HUES6 (cell line): ENCODE results near the gene AGPAT2.
A peak's percentile ranks its signal among the peaks of the same experiment; 100 is the strongest.

Source experiments
- H3K27ac ChIP-seq: 2 replicates; pipeline ENCODE4 v1.7.0; 2013; ENCODE audit warnings: low read depth, mild to moderate bottlenecking, low read length, inconsistent platforms
- H3K27me3 ChIP-seq: 2 replicates; pipeline ENCODE4 v1.6.1; 2013; ENCODE audit warnings: low read length; ENCODE audit not compliant: control insufficient read depth, insufficient read depth
- H3K36me3 ChIP-seq: 2 replicates; pipeline ENCODE4 v1.6.1; 2013; ENCODE audit warnings: low read length; ENCODE audit not compliant: control insufficient read depth, insufficient read depth
- H3K4me1 ChIP-seq: 2 replicates; pipeline ENCODE4 v1.6.1; 2013; ENCODE audit warnings: low read length; ENCODE audit not compliant: control insufficient read depth, insufficient read depth
- H3K4me3 ChIP-seq: 2 replicates; pipeline ENCODE4 v1.5.1; 2013; ENCODE audit warnings: low read depth, low read length
- H3K9ac ChIP-seq: one replicate; pipeline ENCODE4 v1.6.1; 2013; ENCODE audit warnings: mild to moderate bottlenecking, low read length
- H3K9me3 ChIP-seq: 2 replicates; pipeline ENCODE4 v1.6.1; 2013; ENCODE audit warnings: low read depth, low read length; ENCODE audit not compliant: control insufficient read depth, insufficient read depth

The AGPAT2 gene

GRCh38 chr9:136720251-136720897 is 33.1 kb upstream of the AGPAT2 start:
- H3K9me3 ChIP-seq, result no peaks in the 10 kb centered on the region
- no peak overlapping the region for H3K27ac ChIP-seq
- H3K27me3 ChIP-seq, result no peaks in the 10 kb centered on the region
- H3K4me1 ChIP-seq, result peaks cover 8% of the 10 kb centered on the region; the same call in 1 of the 2 replicates
- H3K9ac ChIP-seq, result no peak overlapping the region
- peaks cover 41% of the 10 kb centered on the region for H3K36me3 ChIP-seq
- H3K4me3 ChIP-seq, result no peak overlapping the region

GRCh38 chr9:136719195-136719880 is 32.1 kb upstream of the AGPAT2 start:
- H3K36me3 ChIP-seq, result peaks cover 32% of the 10 kb centered on the region
- no peak overlapping the region for H3K27ac ChIP-seq
- H3K9me3 ChIP-seq, result no peaks in the 10 kb centered on the region
- H3K27me3 ChIP-seq, result no peaks in the 10 kb centered on the region
- peaks cover 8% of the 10 kb centered on the region; the same call in 1 of the 2 replicates for H3K4me1 ChIP-seq
- H3K9ac ChIP-seq, result no peak overlapping the region
- no peak overlapping the region for H3K4me3 ChIP-seq

DNA sequence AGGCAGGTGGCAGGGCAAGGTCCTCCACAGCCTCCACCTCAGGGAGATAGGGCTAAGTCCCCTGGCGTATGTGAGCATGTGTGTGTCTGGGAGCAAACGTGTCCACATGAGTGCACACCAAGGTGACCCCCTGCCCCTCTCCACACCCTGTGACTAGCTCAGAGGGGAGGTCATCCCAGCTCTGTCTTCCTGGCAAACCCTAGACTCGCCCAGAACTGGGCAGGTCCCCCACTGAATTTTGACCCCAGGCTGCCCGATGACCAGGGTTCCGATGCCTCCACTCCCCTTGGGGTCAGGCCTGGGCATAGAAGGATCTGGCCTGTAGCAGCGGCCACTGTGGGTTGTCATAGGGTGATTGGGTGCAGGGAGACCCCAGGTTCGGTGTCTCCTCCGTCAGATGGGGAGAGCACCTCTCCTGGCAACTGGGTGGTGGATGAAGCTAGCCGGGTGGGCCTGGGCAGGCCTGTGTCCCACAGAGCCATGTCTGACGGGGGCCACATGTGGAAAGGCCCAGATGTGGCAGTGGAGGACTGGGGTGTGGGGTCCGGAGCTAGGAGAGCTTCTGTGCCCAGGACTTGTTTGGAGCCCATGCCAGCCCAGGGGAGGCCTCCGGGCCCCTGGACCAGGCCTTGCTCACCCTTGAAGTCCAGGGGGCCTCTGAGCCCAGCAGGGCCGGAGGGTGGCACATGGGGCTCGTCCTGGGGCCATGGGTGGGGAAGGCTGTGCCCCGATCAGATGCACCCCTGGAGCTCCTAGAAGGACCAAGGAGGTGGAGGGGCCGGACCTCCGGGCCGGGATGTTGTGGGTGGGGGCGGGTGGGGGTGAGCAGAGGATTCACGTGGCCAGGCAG is 31.3 kb upstream of the AGPAT2 start:
- H3K27me3 ChIP-seq, result no peaks in the 10 kb centered on the region
- no peak overlapping the region for H3K27ac ChIP-seq

GRCh38 chr9:136717399-136717798 is 30.1 kb upstream of the AGPAT2 start:
- no peak overlapping the region for H3K4me3 ChIP-seq
- H3K27me3 ChIP-seq, result no peaks in the 10 kb centered on the region
- H3K36me3 ChIP-seq, result peaks cover 13% of the 10 kb centered on the region
- H3K27ac ChIP-seq, result no peak overlapping the region
- H3K4me1 ChIP-seq, result peaks cover 19% of the 10 kb centered on the region
- no peaks in the 10 kb centered on the region for H3K9me3 ChIP-seq
- no peak overlapping the region for H3K9ac ChIP-seq

More for the DNA sequence above, 31.3 kb upstream of the AGPAT2 start:
- Histone ChIP-seq H3K4me1 (peaks cover 14% of the 10 kb centered on the region; the same call in 1 of the 2 replicates), H3K9me3 (no peaks in the 10 kb centered on the region), H3K4me3 (no peak overlapping the region), H3K36me3 (peaks cover 25% of the 10 kb centered on the region), H3K9ac (no peak overlapping the region)

DNA sequence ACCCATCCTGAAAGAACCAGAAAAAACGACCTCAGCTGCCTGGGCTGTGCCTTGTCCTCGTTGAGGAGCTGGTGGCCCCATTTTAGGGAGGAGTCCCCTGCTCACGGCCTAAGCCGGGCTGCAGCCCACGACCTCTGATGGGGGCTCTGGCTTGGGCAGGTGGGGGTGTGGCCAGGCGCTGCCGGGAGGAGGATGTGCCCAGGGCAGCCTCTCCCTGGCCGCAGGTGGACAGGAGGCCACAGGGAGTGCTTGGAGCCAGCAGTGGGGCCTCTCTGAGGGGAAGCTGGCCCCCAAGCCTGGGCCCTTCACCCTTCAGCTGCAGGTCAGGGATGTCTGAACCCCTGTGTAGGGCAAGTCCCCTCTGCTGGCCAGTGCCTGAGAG is 27.6 kb upstream of the AGPAT2 start:
- Histone ChIP-seq H3K9me3 (no peaks in the 10 kb centered on the region), H3K9ac (no peak overlapping the region), H3K27ac (no peak overlapping the region), H3K36me3 (peaks cover 3% of the 10 kb centered on the region), H3K27me3 (peaks cover 9% of the 10 kb centered on the region; the same call in 1 of the 2 replicates), H3K4me1 (peaks cover 11% of the 10 kb centered on the region), H3K4me3 (no peak overlapping the region)

DNA sequence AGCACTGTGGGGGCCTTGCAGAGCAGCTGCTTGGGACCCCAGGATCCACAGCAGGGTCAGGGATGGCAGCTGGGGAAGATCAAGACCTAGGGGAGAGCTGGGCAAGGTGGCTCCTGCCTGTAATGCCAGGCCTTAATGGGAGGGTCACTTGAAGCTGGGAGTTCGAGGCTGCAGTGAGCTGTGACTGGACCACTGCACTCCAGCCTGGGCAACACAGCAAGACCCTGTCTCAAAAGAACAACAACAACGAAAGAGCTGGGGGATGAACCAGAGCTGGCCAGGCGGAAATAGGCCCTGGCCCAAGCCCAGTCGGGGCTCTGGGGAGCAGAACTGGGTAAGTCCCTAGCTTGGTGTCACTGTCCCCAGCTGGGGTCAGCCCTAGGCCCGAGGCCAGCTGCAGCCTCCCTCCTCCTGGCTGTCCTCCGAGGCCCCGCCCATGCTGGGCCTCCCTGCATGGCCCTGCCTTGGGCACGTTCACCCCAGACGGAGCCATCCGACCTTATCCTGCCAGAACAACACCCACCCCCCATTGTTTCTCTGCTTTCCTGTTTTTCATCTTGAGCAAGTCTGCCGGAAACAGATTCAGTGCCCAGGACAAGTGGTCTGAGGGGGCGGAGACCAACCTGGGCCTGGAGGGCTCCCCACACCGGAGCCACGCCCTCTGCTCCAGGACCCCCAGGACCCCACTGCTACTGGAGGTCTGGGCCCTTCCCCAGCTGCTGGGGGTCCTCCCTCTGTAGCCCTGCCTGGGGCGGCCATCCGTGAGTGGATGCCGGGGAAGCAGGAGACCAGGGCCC is 27.0 kb upstream of the AGPAT2 start:
- peaks cover 3% of the 10 kb centered on the region for H3K36me3 ChIP-seq
- peak overlapping the region; percentile 79 for H3K4me3 ChIP-seq
- no peaks in the 10 kb centered on the region for H3K9me3 ChIP-seq
- no peak overlapping the region for H3K9ac ChIP-seq
- H3K27me3 ChIP-seq, result peaks cover 9% of the 10 kb centered on the region; the same call in 1 of the 2 replicates
- H3K27ac ChIP-seq, result no peak overlapping the region
- H3K4me1 ChIP-seq, result peaks cover 11% of the 10 kb centered on the region

- Histone ChIP-seq H3K27me3 (peaks cover 9% of the 10 kb centered on the region; the same call in 1 of the 2 replicates), H3K27ac (no peak overlapping the region), H3K36me3 (peaks cover 3% of the 10 kb centered on the region), H3K9me3 (no peaks in the 10 kb centered on the region), H3K4me1 (peaks cover 11% of the 10 kb centered on the region), H3K9ac (peak overlapping the region; percentile 66), H3K4me3 (peak overlapping the region; percentile 79)
Observed at GRCh38 chr9:136713550-136713949, 26.3 kb upstream of the AGPAT2 start.

- Histone ChIP-seq H3K4me1 (peaks cover 11% of the 10 kb centered on the region), H3K27ac (no peak overlapping the region), H3K9ac (peak overlapping the region; percentile 66), H3K4me3 (peak overlapping the region; percentile 79), H3K36me3 (peaks cover 3% of the 10 kb centered on the region), H3K27me3 (peaks cover 9% of the 10 kb centered on the region; the same call in 1 of the 2 replicates), H3K9me3 (no peaks in the 10 kb centered on the region)
Observed at GRCh38 chr9:136712690-136713544, 25.7 kb upstream of the AGPAT2 start.

GRCh38 chr9:136711751-136712689 is 24.8 kb upstream of the AGPAT2 start, which contains the start of gene DIPK1B:
Gene DIPK1B, plus strand, starts transcription at chr9:136712572. Its CDS starts 94 bp downstream, at chr9:136712666.
- Histone ChIP-seq H3K9me3 (no peaks in the 10 kb centered on the region), H3K36me3 (no peaks in the 10 kb centered on the region; the same call in none of the 2 replicates), H3K27me3 (peaks cover 9% of the 10 kb centered on the region; the same call in 1 of the 2 replicates), H3K4me1 (peaks cover 11% of the 10 kb centered on the region), H3K27ac (no peak within 1 kb of the TSS), H3K4me3 (peak within 1 kb of the TSS; percentile 83), H3K9ac (peak within 1 kb of the TSS; percentile 66)
